Thoracic aorta (tissue), 2 donors: Measurements from ENCODE around the gene MYCBP2. TPM values are rescaled to one million over a fixed set of nuclear protein-coding genes. Genes with fewer than 3 reads are reported as not detected.

Experiments
- ATAC-seq: fragments of 150-250 bp; one replicate; pipeline ENCODE4 v1.8.0; 2017; ENCODE audit warnings: low read depth; ENCODE audit not compliant: insufficient number of reproducible peaks, low FRiP score
- DNase-seq: peaks from one replicate; pipeline ENCODE4 v3.0.0-alpha.2; 2020; ENCODE audit warnings: low spot score
- H3K27ac ChIP-seq, 2 donors: fragments of 200-600 bp; sonication (generic); 1 replicate in 1 of 2; 2 replicates in 1 of 2; pipeline ENCODE4 v1.5.1; 2016; ENCODE audit warnings: mild to moderate bottlenecking in 2 of 2, moderate library complexity in 2 of 2
- H3K27me3 ChIP-seq: fragments of 200-600 bp; sonication (generic); replicated peaks from 2 replicates; pipeline ENCODE4 v1.6.0; 2016; ENCODE audit warnings: mild to moderate bottlenecking; ENCODE audit not compliant: insufficient read depth
- H3K36me3 ChIP-seq: fragments of 200-600 bp; sonication (generic); one replicate; pipeline ENCODE4 v1.5.1; 2016
- H3K4me1 ChIP-seq, 2 donors: fragments of 200-600 bp; sonication (generic); 1 replicate in 1 of 2; 2 replicates in 1 of 2; pipeline versions ENCODE4 v1.5.1 to v1.6.0; 2016; ENCODE audit warnings: low read depth in 2 of 2, mild to moderate bottlenecking in 1 of 2; ENCODE audit not compliant: control insufficient read depth in 1 of 2
- H3K4me3 ChIP-seq: fragments of 200-600 bp; sonication (generic); 2 replicates; pipeline ENCODE4 v1.5.1; 2016; ENCODE audit warnings: mild to moderate bottlenecking
- H3K9me3 ChIP-seq: fragments of 200-600 bp; sonication (generic); 2 replicates; pipeline ENCODE4 v1.5.1; 2016
- total RNA-seq, 2 donors: library from RNA; depleted of rRNA; stranded (reverse); fragments of >200 nt; gene quantifications; one replicate each; pipeline versions ENCODE4 v1.1.0 to v1.2.3, GENCODE V29; 2016
- TF ChIP-seq, protein P1 (sequence below): fragments of 200-600 bp; sonication (generic); IDR thresholded peaks from one replicate; pipeline ENCODE4 v1.5.1; 2019; ENCODE audit warnings: antibody characterized with exemption

The MYCBP2 gene
- total RNA-seq, 2 donors from 2014 or later, result 135 to 139 TPM

DNA sequence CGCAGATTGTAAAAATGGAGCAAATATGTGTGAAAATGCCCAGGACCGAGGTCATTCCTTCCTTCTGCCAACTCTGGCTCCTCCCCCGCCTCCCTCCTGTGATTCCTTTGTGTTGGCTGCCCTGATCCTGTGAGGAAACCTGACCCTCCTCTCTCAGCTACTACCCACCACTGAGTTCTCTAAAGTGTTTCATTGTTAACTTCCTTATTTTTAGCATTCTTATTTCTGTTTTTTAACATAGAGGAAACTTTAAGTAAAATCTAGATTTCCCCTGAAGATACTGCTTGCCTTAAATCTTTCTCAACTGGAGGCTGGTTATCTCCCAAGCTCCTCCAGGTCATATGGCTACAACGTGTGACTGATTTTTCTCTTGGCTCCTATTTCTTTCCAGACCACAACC is 278.2 kb downstream of the MYCBP2 start:
- peaks cover 21% of the 10 kb centered on the region for H3K36me3 ChIP-seq
- TF ChIP-seq, protein P1, sequence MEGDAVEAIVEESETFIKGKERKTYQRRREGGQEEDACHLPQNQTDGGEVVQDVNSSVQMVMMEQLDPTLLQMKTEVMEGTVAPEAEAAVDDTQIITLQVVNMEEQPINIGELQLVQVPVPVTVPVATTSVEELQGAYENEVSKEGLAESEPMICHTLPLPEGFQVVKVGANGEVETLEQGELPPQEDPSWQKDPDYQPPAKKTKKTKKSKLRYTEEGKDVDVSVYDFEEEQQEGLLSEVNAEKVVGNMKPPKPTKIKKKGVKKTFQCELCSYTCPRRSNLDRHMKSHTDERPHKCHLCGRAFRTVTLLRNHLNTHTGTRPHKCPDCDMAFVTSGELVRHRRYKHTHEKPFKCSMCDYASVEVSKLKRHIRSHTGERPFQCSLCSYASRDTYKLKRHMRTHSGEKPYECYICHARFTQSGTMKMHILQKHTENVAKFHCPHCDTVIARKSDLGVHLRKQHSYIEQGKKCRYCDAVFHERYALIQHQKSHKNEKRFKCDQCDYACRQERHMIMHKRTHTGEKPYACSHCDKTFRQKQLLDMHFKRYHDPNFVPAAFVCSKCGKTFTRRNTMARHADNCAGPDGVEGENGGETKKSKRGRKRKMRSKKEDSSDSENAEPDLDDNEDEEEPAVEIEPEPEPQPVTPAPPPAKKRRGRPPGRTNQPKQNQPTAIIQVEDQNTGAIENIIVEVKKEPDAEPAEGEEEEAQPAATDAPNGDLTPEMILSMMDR, result no peak
- no peak overlapping the region for H3K27ac ChIP-seq

DNA sequence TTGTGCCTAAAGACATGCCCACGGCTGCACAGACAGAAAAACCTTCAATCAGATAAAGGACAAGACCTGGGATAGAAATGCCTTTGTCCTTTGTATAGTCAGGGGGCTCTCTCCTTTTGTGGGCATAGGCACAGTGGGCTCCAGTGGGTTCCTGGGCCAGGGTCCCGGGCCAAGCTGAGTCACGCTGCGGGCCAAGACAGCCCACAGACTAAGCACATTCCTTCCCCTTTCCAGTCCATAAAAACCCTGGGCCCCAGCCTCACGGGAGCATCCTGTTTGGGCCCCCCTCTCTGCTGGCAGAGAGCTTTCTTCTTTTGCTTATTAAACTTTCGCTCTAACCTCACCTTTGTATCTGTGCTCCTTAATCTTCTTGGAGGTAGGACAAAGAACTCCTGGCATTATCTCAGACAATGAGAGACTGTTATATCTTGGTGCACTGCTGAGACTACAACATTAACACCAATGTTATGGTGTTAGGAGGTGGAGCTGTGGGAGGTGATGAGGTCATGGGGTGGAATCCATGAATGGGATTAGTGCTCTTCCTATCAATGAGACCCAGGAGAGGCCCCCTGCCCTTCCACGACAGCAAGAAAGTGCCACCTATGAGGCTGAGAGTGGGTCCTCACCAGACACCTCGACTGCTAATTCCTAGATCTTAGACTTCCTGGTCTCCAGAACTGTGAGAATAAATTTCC is 279.1 kb downstream of the MYCBP2 start:
- Histone ChIP-seq H3K36me3 (peaks cover 20% of the 10 kb centered on the region), H3K4me3 (no peak overlapping the region), H3K4me1 (no peaks in the 10 kb centered on the region), H3K9me3 (no peaks in the 10 kb centered on the region), H3K27ac (no peak overlapping the region), H3K27me3 (no peaks in the 10 kb centered on the region)
- ATAC-seq (no peak), DNase-seq (no peak)
- TF ChIP-seq, protein P1, result no peak

More for the DNA sequence above, 278.2 kb downstream of the MYCBP2 start:
- DNase-seq, result no peak
- Histone ChIP-seq H3K4me3 (no peak overlapping the region), H3K9me3 (no peaks in the 10 kb centered on the region), H3K4me1 (no peaks in the 10 kb centered on the region), H3K27me3 (no peaks in the 10 kb centered on the region)
- ATAC-seq, result no peak

DNA sequence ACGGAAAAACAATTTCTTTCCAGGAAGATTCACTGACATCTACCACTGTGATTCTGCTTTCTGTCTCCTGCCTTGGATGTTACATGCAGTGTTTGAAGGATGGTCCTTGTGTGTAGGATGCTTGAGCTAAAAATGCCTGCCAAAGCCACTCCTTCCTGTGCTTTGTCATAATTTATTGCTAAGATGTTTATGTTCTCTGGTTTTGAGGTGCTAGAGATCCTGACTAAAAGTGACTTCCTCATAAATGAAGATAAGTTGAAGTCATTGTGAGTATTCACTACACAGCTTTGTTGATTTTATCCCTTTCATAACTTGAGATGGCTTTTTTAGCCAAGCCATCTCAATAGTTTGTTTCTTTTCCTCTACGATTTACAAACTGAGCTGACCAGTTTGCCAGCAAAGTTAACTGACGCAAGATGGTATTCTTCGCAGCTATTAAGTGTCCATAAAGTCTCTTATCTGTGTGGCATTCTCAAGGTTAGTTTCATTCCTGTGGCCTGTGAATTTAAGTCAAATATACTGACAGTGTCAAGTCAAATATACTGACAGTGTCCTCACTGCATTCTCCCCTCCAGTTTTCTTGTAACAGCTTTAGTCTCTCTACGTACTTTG is 284.2 kb downstream of the MYCBP2 start:
- Histone ChIP-seq H3K27ac (no peak overlapping the region), H3K36me3 (no peaks in the 10 kb centered on the region), H3K27me3 (no peaks in the 10 kb centered on the region), H3K9me3 (no peaks in the 10 kb centered on the region), H3K4me3 (no peak overlapping the region), H3K4me1 (no peaks in the 10 kb centered on the region)
- DNase-seq (no peak), ATAC-seq (no peak)
- TF ChIP-seq, protein P1, result no peak

DNA sequence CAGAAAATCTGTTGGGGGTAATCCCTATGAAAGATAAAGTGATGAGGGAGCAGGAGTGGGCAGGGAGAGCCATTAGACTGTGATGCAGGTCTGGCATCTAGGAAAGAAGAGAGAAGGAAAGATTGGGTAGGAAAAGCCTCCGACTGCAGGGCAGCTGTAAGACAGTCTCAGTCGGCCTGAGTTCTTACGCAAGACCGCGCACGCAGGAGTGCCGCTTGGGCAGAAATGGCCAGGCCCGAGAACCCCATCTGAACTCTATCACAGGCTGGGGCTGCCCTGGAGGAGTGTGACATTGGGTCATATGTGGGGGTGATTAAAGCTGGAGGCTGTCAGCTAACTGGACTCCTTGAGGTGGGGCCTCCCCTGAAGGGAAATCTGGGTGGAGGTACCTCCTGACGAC is 286.1 kb downstream of the MYCBP2 start:
- Histone ChIP-seq H3K27ac (no peak overlapping the region), H3K9me3 (no peaks in the 10 kb centered on the region)
- no peak for ATAC-seq

DNA sequence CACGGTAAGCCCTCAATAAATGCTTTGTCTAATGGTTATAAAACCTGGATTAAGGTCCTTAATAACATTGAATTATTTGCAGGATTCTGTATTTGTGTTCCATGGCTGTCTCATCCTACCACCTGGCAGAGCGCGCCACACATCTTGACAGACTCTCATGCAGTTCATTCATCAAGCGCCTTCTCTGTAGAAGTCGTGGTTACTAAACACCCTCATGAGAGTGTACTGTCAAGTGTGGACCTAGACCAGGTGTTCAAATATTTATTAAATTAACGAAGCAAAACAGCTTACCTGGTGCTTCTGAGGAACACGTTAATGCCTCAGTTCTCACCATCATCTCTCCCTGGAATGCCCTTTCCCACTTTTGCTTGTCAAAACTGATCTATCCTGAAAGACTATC is 286.8 kb downstream of the MYCBP2 start:
- TF ChIP-seq, protein P1, result no peak
- Histone ChIP-seq H3K36me3 (no peaks in the 10 kb centered on the region), H3K9me3 (no peaks in the 10 kb centered on the region), H3K27me3 (no peaks in the 10 kb centered on the region), H3K4me3 (no peak overlapping the region), H3K27ac (no peak overlapping the region), H3K4me1 (no peaks in the 10 kb centered on the region)
- ATAC-seq (no peak), DNase-seq (no peak)

More for the DNA sequence above, 286.1 kb downstream of the MYCBP2 start:
- DNase-seq, result no peak
- no peak overlapping the region for H3K4me3 ChIP-seq
- H3K4me1 ChIP-seq, result no peaks in the 10 kb centered on the region
- TF ChIP-seq, protein P1, result no peak
- H3K36me3 ChIP-seq, result no peaks in the 10 kb centered on the region
- H3K27me3 ChIP-seq, result no peaks in the 10 kb centered on the region
